HepG2 (cell line): ENCODE data around the gene P2RX1. TPM values are rescaled to one million over a fixed set of nuclear protein-coding genes. Genes with fewer than 3 reads are reported as not detected.

Experiments used
- ATAC-seq: fragments of 200-7000 bp; cut with Tn5 transposase; 3 replicates; pipeline ENCODE4 v1.9.1; 2020; ENCODE audit warnings: mild to moderate bottlenecking, moderate library complexity
- BruUV-seq: library from RNA; stranded (reverse); fragments of 400-500 nt; replicated peaks from 2 replicates; lab custom pipeline; 2021; lab: Mats Ljungman, UMichigan
- CTCF ChIA-PET: fragments of 300-600 bp; formaldehyde crosslinking; extraction: SDS; loops from one replicate; lab custom pipeline; 2021; ENCODE audit warnings: low total read pairs, inconsistent platforms, low intra/inter-chr PET ratio; lab: Yijun Ruan, JAX
- POLR2A ChIA-PET: fragments of 350-600 bp; sonication (Branson Sonifier 250); formaldehyde crosslinking; loops from one replicate; lab custom pipeline; 2020; ENCODE audit warnings: antibody characterized with exemption, inconsistent platforms; lab: Yijun Ruan, JAX
- DNase-seq: peaks from one replicate; pipeline ENCODE4 v3.0.0-alpha.2; 2015; ENCODE audit warnings: low spot score
- FAIRE-seq: peaks from 3 replicates; lab custom pipeline; 2011; peaks lifted over from hg19 to GRCh38; lab: Jason Lieb, UNC
- H2AFZ ChIP-seq: one replicate; pipeline ENCODE4 v1.6.1; 2011; ENCODE audit warnings: low read length, inconsistent platforms
- H3K27ac ChIP-seq: fragments of 300-600 bp; 3 replicates; pipeline ENCODE4 v1.8.0; 2011; ENCODE audit warnings: mixed run types, mild to moderate bottlenecking, mixed read lengths, low read length, inconsistent platforms; ENCODE audit not compliant: insufficient read depth; ENCODE audit errors: extremely low read length
- H3K27me3 ChIP-seq, 2 experiments: fragments of 200-600 bp in 1 of 2; 2 replicates in 1 of 2; 3 replicates in 1 of 2; pipeline versions ENCODE4 v1.6.0 to v1.8.0; 2011; ENCODE audit warnings: low read length in 2 of 2, mild to moderate bottlenecking in 2 of 2, moderate library complexity in 2 of 2, inconsistent platforms in 1 of 2; ENCODE audit not compliant: insufficient read depth in 2 of 2, control insufficient read depth in 1 of 2
- H3K36me3 ChIP-seq, 2 experiments: fragments of 200-600 bp in 1 of 2; replicated peaks in 1 of 2; 2 replicates in 1 of 2; 3 replicates in 1 of 2; pipeline versions ENCODE4 v1.5.1 to v1.8.0; 2011; ENCODE audit warnings: low read length in 2 of 2, inconsistent platforms in 1 of 2; ENCODE audit not compliant: insufficient read depth in 2 of 2, control insufficient read depth in 1 of 2
- H3K4me1 ChIP-seq: 2 replicates; pipeline ENCODE4 v1.5.1; 2012; ENCODE audit warnings: low read length, inconsistent platforms; ENCODE audit not compliant: insufficient read depth
- H3K4me2 ChIP-seq: 2 replicates; pipeline ENCODE4 v1.6.0; 2011; ENCODE audit warnings: low read depth, low read length, inconsistent platforms
- H3K4me3 ChIP-seq, 3 experiments: fragments of 200-600 bp in 1 of 3; sonication (generic), shearing (Covaris generic) in 1 of 3; replicated peaks in 1 of 3; 2 replicates each; pipeline ENCODE4 v1.5.1; 2011 to 2016; ENCODE audit warnings: low read length in 3 of 3, inconsistent platforms in 2 of 3, low read depth in 2 of 3, mild to moderate bottlenecking in 2 of 3, control low read depth in 1 of 3, mixed read lengths in 1 of 3; ENCODE audit not compliant: insufficient read depth in 1 of 3
- H3K79me2 ChIP-seq: one replicate; pipeline ENCODE4 v1.6.1; 2011; ENCODE audit warnings: low read length, inconsistent platforms; ENCODE audit not compliant: insufficient read depth
- H3K9ac ChIP-seq: 2 replicates; pipeline ENCODE4 v1.6.0; 2011; ENCODE audit warnings: mild to moderate bottlenecking, low read depth, low read length, inconsistent platforms; ENCODE audit not compliant: insufficient read depth
- H3K9me3 ChIP-seq: 2 replicates; pipeline ENCODE4 v1.5.1; 2012; ENCODE audit warnings: mild to moderate bottlenecking, low read length
- H4K20me1 ChIP-seq: 2 replicates; pipeline ENCODE4 v1.6.0; 2011; ENCODE audit warnings: inconsistent platforms, mild to moderate bottlenecking, low read length, moderate library complexity; ENCODE audit not compliant: insufficient read depth
- CBX1 ChIP-seq: IDR thresholded peaks from one replicate; pipeline ENCODE4 v1.6.1; 2016; ENCODE audit warnings: antibody characterized with exemption, low read depth
- CCDC6 ChIP-seq: sonication (generic); formaldehyde crosslinking; IDR thresholded peaks from 2 replicates; pipeline ENCODE4 v1.8.1; 2022; ENCODE audit warnings: mild to moderate bottlenecking, missing genetic modification reagents, moderate library complexity
- GABPB1 ChIP-seq: IDR thresholded peaks from 2 replicates; pipeline ENCODE4 v1.6.1; 2016; ENCODE audit warnings: mild to moderate bottlenecking, missing genetic modification reagents, moderate library complexity, missing compliant biosample characterization
- GTF3A ChIP-seq: sonication (generic); formaldehyde crosslinking; conservative IDR thresholded peaks from 2 replicates; pipeline ENCODE4 v1.4.0; 2020; ENCODE audit warnings: mild to moderate bottlenecking, missing genetic modification reagents
- PRMT3 ChIP-seq: sonication (generic); formaldehyde crosslinking; IDR thresholded peaks from 2 replicates; pipeline ENCODE4 v1.8.1; 2022; ENCODE audit warnings: low read depth, mild to moderate bottlenecking, moderate library complexity, missing genetic modification reagents, borderline replicate concordance
- REL ChIP-seq: sonication (generic); formaldehyde crosslinking; conservative IDR thresholded peaks from 2 replicates; pipeline ENCODE4 v1.8.0; 2022; ENCODE audit warnings: mild to moderate bottlenecking, missing genetic modification reagents, moderate library complexity
- SMAD1 ChIP-seq: sonication (generic); formaldehyde crosslinking; IDR thresholded peaks from 2 replicates; pipeline ENCODE4 v1.4.0; 2020; ENCODE audit warnings: missing genetic modification reagents, low read depth, mild to moderate bottlenecking, borderline replicate concordance
- ZMYM2 ChIP-seq: sonication (generic); formaldehyde crosslinking; IDR thresholded peaks from 2 replicates; pipeline ENCODE4 v1.8.0; 2022; ENCODE audit warnings: mild to moderate bottlenecking, missing genetic modification reagents
- ZNF235 ChIP-seq: sonication (generic); formaldehyde crosslinking; IDR thresholded peaks from 2 replicates; pipeline ENCODE4 v1.8.1; 2023; ENCODE audit warnings: mild to moderate bottlenecking, missing genetic modification reagents, borderline replicate concordance
- ZNF33A ChIP-seq: sonication (generic); formaldehyde crosslinking; IDR thresholded peaks from 2 replicates; pipeline ENCODE4 v1.5.1; 2020; ENCODE audit warnings: missing genetic modification reagents, mild to moderate bottlenecking, moderate library complexity, borderline replicate concordance
- ZNF350 ChIP-seq: sonication (generic); formaldehyde crosslinking; IDR thresholded peaks from 2 replicates; pipeline ENCODE4 v1.4.0; 2020; ENCODE audit warnings: mild to moderate bottlenecking, low read depth, missing genetic modification reagents, borderline replicate concordance
- ZNF639 ChIP-seq: conservative IDR thresholded peaks from 2 replicates; pipeline ENCODE4 v1.6.1; 2018; ENCODE audit warnings: missing genetic modification reagents
- WGBS: methylation state at CpG from one replicate; pipeline ENCODE4 v1.1.6; 2017; ENCODE audit warnings: low lambda C conversion rate; 5-methylcytosine and 5-hydroxymethylcytosine counted together
- in situ Hi-C: cut with HindIII; loops from 2 replicates; pipeline ENCODE4 v1.10.0; 2017; ENCODE audit warnings: low pct_unique_long_range_greater_than_20kb; ENCODE audit not compliant: extremely low pct_ligation_motif_present
- intact Hi-C: fragments of 100-400 bp; cut with micrococcal nuclease; formaldehyde crosslinking; loops from one replicate; pipeline ENCODE4 v1.10.0; 2022; ENCODE audit not compliant: unreplicated experiment
- polyA plus RNA-seq, 8 experiments: library from polyadenylated mRNA; depleted of rRNA in 3 of 8; stranded (reverse) in 7 of 8; unstranded in 1 of 8; fragments of >200 nt; fragmentation: Illumina TruSeq in 4 of 8; extraction: Trizol in 4 of 8; gene quantifications; 2 replicates each; pipeline versions ENCODE4 v1.2.1 to v1.2.3, GENCODE V29; 2011 to 2016; ENCODE audit warnings: low read depth in 4 of 8, missing spikeins in 1 of 8, mixed read lengths in 1 of 8; ENCODE audit not compliant: insufficient read depth in 1 of 8
- total RNA-seq, 5 experiments: library from RNA; depleted of rRNA; stranded (reverse); fragments of >200 nt; fragmentation: Illumina TruSeq; extraction: Trizol; gene quantifications; 2 replicates each; pipeline ENCODE4 v1.2.3, GENCODE V29; 2016; ENCODE audit warnings: low read depth in 1 of 5

The P2RX1 gene
- total and polyA plus RNA-seq, 2 of the 13 experiments (the other 11 are each of a cell fraction or from before 2014, with no cell fraction given), result 0.04 to 0.50 TPM

- Histone ChIP-seq H3K27me3 (peaks cover 7 to 26% of the 10 kb centered on the region in 2 experiments), H3K9ac (no peak overlapping the region), H3K9me3 (no peaks in the 10 kb centered on the region), H3K27ac (no peak overlapping the region), H3K4me1 (peaks cover 16% of the 10 kb centered on the region), H3K4me2 (peak overlapping the region; percentile 77), H4K20me1 (no peaks in the 10 kb centered on the region), H2AFZ (no peak overlapping the region), H3K79me2 (no peaks in the 10 kb centered on the region), H3K36me3 (no peaks in the 10 kb centered on the region), H3K4me3 (peak overlapping the region in 1 of 3 experiments; percentile 67; a peak in 1 of 6 replicates)
- CTCF ChIA-PET, result no interaction called here
- no peak for FAIRE-seq
- BruUV-seq, result no TSS peak
- POLR2A ChIA-PET, result interaction anchor here (0.8 to 3.9 kb wide), 7 partner anchors 9 to 239 kb away, joined by 4 to 47 read pairs (median 5); partner anchors contain the start of genes CAMKK1, CYB5D2, NCBP3 and ZZEF1
- intact Hi-C loops (loop anchor here (10.0 kb wide), 1 partner anchor 170 kb away; no protein-coding TSS in a partner anchor), in situ Hi-C loops (loop anchor here (10.0 kb wide), 1 partner anchor 170 kb away; no protein-coding TSS in a partner anchor)
- no peak for DNase-seq
- 66% methylated on average over 7 of the region's 15 CpGs for WGBS
- TF ChIP-seq CCDC6 (CRISPR knock-in tag) (no peak), ZNF350 (no peak), ZNF33A (no peak), SMAD1 (CRISPR knock-in tag) (no peak), ZNF235 (CRISPR knock-in tag) (no peak), ZMYM2 (CRISPR knock-in tag) (no peak), PRMT3 (CRISPR knock-in tag) (no peak), GABPB1 (CRISPR knock-in tag) (no peak), CBX1 (no peak), REL (CRISPR knock-in tag) (no peak), ZNF639 (CRISPR knock-in tag) (no peak), GTF3A (CRISPR knock-in tag) (no peak)
- ATAC-seq, result no peak; the same call in 2 of the 3 replicates
These were observed 11.8 kb downstream of the P2RX1 start for GRCh38 chr17:3904501-3904900.
